H1 (cell line): ENCODE results near the gene GUCY2C. TPM values are rescaled to one million over a fixed set of nuclear protein-coding genes. Genes with fewer than 3 reads are reported as not detected.

Source experiments
- CTCF ChIA-PET: fragments of 300-600 bp; sonication (Branson Sonifier 250); formaldehyde crosslinking; loops from one replicate; lab custom pipeline; 2021; ENCODE audit not compliant: partially characterized antibody; lab: Charles Lee
- POLR2A ChIA-PET: fragments of 300-600 bp; sonication (Branson Sonifier 250); formaldehyde crosslinking; loops from one replicate; lab custom pipeline; 2021; ENCODE audit warnings: inconsistent platforms; ENCODE audit not compliant: partially characterized antibody; lab: Charles Lee
- DNase-seq, 2 experiments: peaks; one replicate each; pipeline versions ENCODE4 v3.0.0 to v3.0.0-alpha.2; 2010 to 2022; ENCODE audit warnings: low spot score in 2 of 2, low read depth in 1 of 2, mixed read lengths in 1 of 2
- FAIRE-seq: peaks from 2 replicates; lab custom pipeline; 2011; peaks lifted over from hg19 to GRCh38; lab: Jason Lieb, UNC
- H2AFZ ChIP-seq: 2 replicates; pipeline ENCODE4 v1.8.1; 2012; ENCODE audit warnings: low read length, inconsistent platforms
- H2AK5ac ChIP-seq: 2 replicates; pipeline ENCODE4 v1.6.1; 2013; ENCODE audit warnings: low read depth, low read length
- H2BK120ac ChIP-seq: replicated peaks from 2 replicates; pipeline ENCODE3; 2013; ENCODE audit warnings: low read depth, low read length, inconsistent platforms
- H2BK12ac ChIP-seq: 2 replicates; pipeline ENCODE4 v1.6.1; 2013; ENCODE audit warnings: low read depth, low read length
- H2BK15ac ChIP-seq: 2 replicates; pipeline ENCODE4 v1.6.1; 2013; ENCODE audit warnings: low read length
- H2BK20ac ChIP-seq: 2 replicates; pipeline ENCODE4 v1.6.1; 2013; ENCODE audit warnings: low read length
- H2BK5ac ChIP-seq: 2 replicates; pipeline ENCODE4 v1.6.1; 2013; ENCODE audit warnings: low read depth, low read length
- H3K14ac ChIP-seq: 2 replicates; pipeline ENCODE4 v1.6.1; 2013; ENCODE audit warnings: inconsistent platforms; ENCODE audit not compliant: insufficient read length
- H3K18ac ChIP-seq: 2 replicates; pipeline ENCODE4 v1.6.1; 2013; ENCODE audit warnings: low read length; ENCODE audit errors: extremely low read depth
- H3K23ac ChIP-seq: 2 replicates; pipeline ENCODE4 v1.6.1; 2013; ENCODE audit warnings: inconsistent platforms; ENCODE audit not compliant: insufficient read length
- H3K23me2 ChIP-seq: 2 replicates; pipeline ENCODE4 v1.6.1; 2013; ENCODE audit warnings: low read depth, low read length
- H3K27ac ChIP-seq: 2 replicates; pipeline ENCODE4 v1.6.1; 2011; ENCODE audit warnings: low read depth, low read length, inconsistent platforms
- H3K27me3 ChIP-seq, 4 experiments: replicated peaks in 1 of 4; 1 replicate in 1 of 4; 2 replicates in 3 of 4; pipeline versions ENCODE4 v1.6.1 to v1.8.1; 2011 to 2013; ENCODE audit warnings: low read length in 3 of 4, mild to moderate bottlenecking in 3 of 4, inconsistent platforms in 2 of 4, mixed read lengths in 2 of 4, moderate library complexity in 1 of 4; ENCODE audit not compliant: control insufficient read depth in 3 of 4, insufficient read depth in 3 of 4; ENCODE audit errors: extremely low read depth in 1 of 4
- H3K36me3 ChIP-seq, 4 experiments: 2 replicates each; pipeline versions ENCODE4 v1.6.1 to v1.8.1; 2011 to 2013; ENCODE audit warnings: mild to moderate bottlenecking in 4 of 4, low read length in 3 of 4, moderate library complexity in 2 of 4, control low read depth in 1 of 4, inconsistent platforms in 1 of 4; ENCODE audit not compliant: insufficient read depth in 4 of 4, control insufficient read depth in 2 of 4
- H3K4ac ChIP-seq: replicated peaks from 2 replicates; pipeline ENCODE3; 2013; ENCODE audit warnings: low read length, low read depth, mixed read lengths, inconsistent platforms; ENCODE audit not compliant: insufficient read length
- H3K4me1 ChIP-seq, 4 experiments: replicated peaks in 1 of 4; 1 replicate in 1 of 4; 2 replicates in 3 of 4; pipeline versions ENCODE4 v1.6.1 to v1.8.1; 2011 to 2013; ENCODE audit warnings: low read length in 3 of 4, inconsistent platforms in 2 of 4, mixed read lengths in 1 of 4; ENCODE audit not compliant: insufficient read depth in 4 of 4, control insufficient read depth in 3 of 4
- H3K4me2 ChIP-seq, 2 experiments: 2 replicates each; pipeline versions ENCODE4 v1.6.1 to v1.8.1; 2011 to 2013; ENCODE audit warnings: low read depth in 2 of 2, low read length in 2 of 2, control low read depth in 1 of 2, inconsistent platforms in 1 of 2, mild to moderate bottlenecking in 1 of 2; ENCODE audit not compliant: insufficient read depth in 1 of 2
- H3K4me3 ChIP-seq, 4 experiments: fragments of 200-600, 300-600 bp in 1 of 4; sonication (generic), shearing (Covaris generic), sonication (Bioruptor Twin) in 1 of 4; 2 replicates each; pipeline versions ENCODE4 v1.5.1 to v1.8.1; 2011 to 2016; ENCODE audit warnings: low read length in 4 of 4, low read depth in 3 of 4, control low read depth in 2 of 4, inconsistent platforms in 2 of 4, mild to moderate bottlenecking in 2 of 4, mixed read lengths in 1 of 4, moderate library complexity in 1 of 4; ENCODE audit not compliant: insufficient read depth in 2 of 4; ENCODE audit errors: extremely low read depth in 1 of 4
- H3K56ac ChIP-seq: replicated peaks from 2 replicates; pipeline ENCODE3; 2013; ENCODE audit warnings: low read depth, mild to moderate bottlenecking, mixed read lengths, low read length, inconsistent platforms; ENCODE audit not compliant: insufficient read length
- H3K79me1 ChIP-seq: 2 replicates; pipeline ENCODE4 v1.6.1; 2013; ENCODE audit warnings: low read depth, low read length, control low read depth
- H3K79me2 ChIP-seq, 2 experiments: 2 replicates each; pipeline versions ENCODE4 v1.6.1 to v1.8.1; 2012 to 2013; ENCODE audit warnings: low read length in 2 of 2, mild to moderate bottlenecking in 2 of 2, inconsistent platforms in 1 of 2; ENCODE audit not compliant: insufficient read depth in 2 of 2, control insufficient read depth in 1 of 2
- H3K9ac ChIP-seq, 4 experiments: replicated peaks in 1 of 4; 1 replicate in 1 of 4; 2 replicates in 3 of 4; pipeline versions ENCODE4 v1.6.1 to v1.8.1; 2011 to 2013; ENCODE audit warnings: low read depth in 3 of 4, low read length in 3 of 4, control low read depth in 2 of 4, mild to moderate bottlenecking in 2 of 4, moderate library complexity in 2 of 4, inconsistent platforms in 1 of 4; ENCODE audit errors: extremely low read depth in 1 of 4
- H3K9me3 ChIP-seq, 2 experiments: 2 replicates each; pipeline versions ENCODE4 v1.6.1 to v1.8.1; 2012 to 2013; ENCODE audit warnings: mild to moderate bottlenecking in 2 of 2, moderate library complexity in 2 of 2, control low read depth in 1 of 2, inconsistent platforms in 1 of 2, low read depth in 1 of 2, low read length in 1 of 2, mixed read lengths in 1 of 2; ENCODE audit not compliant: insufficient read depth in 2 of 2
- H4K20me1 ChIP-seq, 2 experiments: replicated peaks in 1 of 2; 2 replicates each; pipeline versions ENCODE3 to v1.8.1; 2011 to 2013; ENCODE audit warnings: inconsistent platforms in 2 of 2, low read length in 2 of 2, mild to moderate bottlenecking in 1 of 2; ENCODE audit not compliant: insufficient read depth in 2 of 2, control insufficient read depth in 1 of 2
- H4K5ac ChIP-seq: 2 replicates; pipeline ENCODE4 v1.6.1; 2013; ENCODE audit warnings: low read length, low read depth, mixed read lengths, inconsistent platforms; ENCODE audit not compliant: insufficient read length
- H4K8ac ChIP-seq: 2 replicates; pipeline ENCODE4 v1.8.0; 2013; ENCODE audit warnings: mild to moderate bottlenecking, moderate library complexity, low read length, inconsistent platforms; ENCODE audit not compliant: insufficient read depth; ENCODE audit errors: extremely low read depth
- H4K91ac ChIP-seq: replicated peaks from 2 replicates; pipeline ENCODE3; 2013; ENCODE audit warnings: low read length, mixed read lengths, inconsistent platforms; ENCODE audit not compliant: insufficient read length
- CBX8 ChIP-seq: fragments of 300-800, 300-1000 bp; sonication (generic); IDR thresholded peaks from 2 replicates; pipeline ENCODE4 v1.7.1; 2016; ENCODE audit warnings: low read depth, low read length, borderline replicate concordance
- GABPA ChIP-seq: IDR thresholded peaks from 2 replicates; pipeline ENCODE4 v1.6.1; 2011; ENCODE audit warnings: mild to moderate bottlenecking, low read length, moderate library complexity, borderline replicate concordance; ENCODE audit not compliant: insufficient read depth
- JUND ChIP-seq: IDR thresholded peaks from 2 replicates; pipeline ENCODE4 v1.6.1; 2011; ENCODE audit warnings: mild to moderate bottlenecking, improper control_type of control experiment, low read length
- RAD21 ChIP-seq, 2 experiments: IDR thresholded peaks in 1 of 2; conservative IDR thresholded peaks in 1 of 2; 2 replicates each; pipeline ENCODE4 v1.6.1; 2011; ENCODE audit warnings: low read depth in 2 of 2, low read length in 2 of 2, improper control_type of control experiment in 1 of 2, inconsistent platforms in 1 of 2, mild to moderate bottlenecking in 1 of 2, moderate library complexity in 1 of 2
- RFX5 ChIP-seq: IDR thresholded peaks from 2 replicates; pipeline ENCODE4 v1.6.1; 2011; ENCODE audit warnings: low read depth, low read length, improper control_type of control experiment, borderline replicate concordance
- SIN3A ChIP-seq, 2 experiments: IDR thresholded peaks in 1 of 2; conservative IDR thresholded peaks in 1 of 2; 2 replicates each; pipeline ENCODE4 v1.6.1; 2011 to 2012; ENCODE audit warnings: low read length in 2 of 2, improper control_type of control experiment in 1 of 2, low read depth in 1 of 2, mild to moderate bottlenecking in 1 of 2
- YY1 ChIP-seq: IDR thresholded peaks from 2 replicates; pipeline ENCODE4 v1.6.1; 2011; ENCODE audit warnings: low read depth, mild to moderate bottlenecking, low read length
- WGBS, 2 experiments: shearing (Covaris generic) in 1 of 2; methylation state at CpG; one replicate each; pipeline versions ENCODE4 v1.1.6 to v1.1.7; 2013 to 2015; ENCODE audit warnings: low lambda C conversion rate in 2 of 2, mixed read lengths in 2 of 2, inconsistent platforms in 1 of 2, low coverage in 1 of 2, missing lambda C conversion rate in 1 of 2; ENCODE audit not compliant: insufficient replicate concordance in 2 of 2, insufficient coverage in 1 of 2, insufficient read length in 1 of 2; ENCODE audit errors: extremely low coverage in 1 of 2, missing lambda C conversion rate in 1 of 2; 5-methylcytosine and 5-hydroxymethylcytosine counted together
- polyA plus RNA-seq, 7 experiments: library from polyadenylated mRNA; depleted of rRNA in 3 of 7; stranded (reverse) in 5 of 7; unstranded in 2 of 7; fragments of >200 nt in 5 of 7; fragments of 200-250 nt in 2 of 7; gene quantifications; 1 replicate in 5 of 7; 2 replicates in 1 of 7; 4 replicates in 1 of 7; pipeline versions ENCODE4 v1.2.1 to v1.2.3, GENCODE V29; 2011 to 2013; ENCODE audit warnings: missing spikeins in 2 of 7, mixed read lengths in 2 of 7
- total RNA-seq: library from RNA; stranded (reverse); fragmentation: NEBNext Ultra II Directional; extraction: Animal tissue kit (Norgen Biotek cat#: 25700); gene quantifications from 2 replicates; pipeline ENCODE4 v1.2.1, GENCODE V29; 2021
- TF ChIP-seq, protein P1 (sequence below): IDR thresholded peaks from 2 replicates; pipeline ENCODE4 v1.6.1; 2012; ENCODE audit warnings: inconsistent platforms
- TF ChIP-seq, protein P2 (sequence below), 3 experiments: IDR thresholded peaks; 1 replicate in 2 of 3; 2 replicates in 1 of 3; pipeline versions ENCODE4 v1.5.1 to v1.6.1; 2011; ENCODE audit warnings: low read length in 3 of 3, mild to moderate bottlenecking in 3 of 3, inconsistent platforms in 2 of 3, low read depth in 1 of 3, moderate library complexity in 1 of 3; ENCODE audit not compliant: insufficient read depth in 1 of 3; ENCODE audit errors: control extremely low read depth in 1 of 3

The GUCY2C gene
- total and polyA plus RNA-seq, 2 of the 8 experiments (the other 6 are each of a cell fraction or from before 2014, with no cell fraction given) = 1.9 to 3.2 TPM

DNA sequence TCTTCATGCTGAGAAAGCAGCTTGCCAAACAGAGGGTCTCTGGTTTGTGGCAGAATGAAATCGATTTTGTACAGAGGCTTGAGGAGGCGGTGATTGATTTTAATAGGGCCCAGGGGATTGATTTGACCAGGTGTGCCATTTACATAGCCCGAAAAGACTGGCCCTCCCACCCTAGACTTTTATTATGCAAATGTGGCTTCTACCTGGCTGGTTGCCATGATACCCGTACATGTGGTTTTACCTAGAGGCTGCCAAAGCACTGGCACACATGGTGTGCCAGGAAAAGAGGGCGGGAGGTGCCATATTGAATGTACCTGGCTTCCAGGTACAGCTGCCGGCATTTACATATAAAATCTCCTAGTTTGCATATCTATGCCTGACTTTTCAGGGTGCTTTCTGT is 18.0 kb upstream of the GUCY2C start:
- H4K8ac ChIP-seq = no peak overlapping the region
- H3K79me2 ChIP-seq = peaks cover 0 to 28% of the 10 kb centered on the region in 2 experiments; a peak in 2 of 4 replicates
- no peaks in the 10 kb centered on the region for H3K36me3 ChIP-seq
- H3K23me2 ChIP-seq = peaks cover 6% of the 10 kb centered on the region; the same call in 1 of the 2 replicates
- CTCF ChIA-PET = interaction anchor here (0.9 to 2.2 kb wide), 4 partner anchors 10 to 58 kb away, joined by 3 to 8 read pairs (median 4); no protein-coding TSS in a partner anchor
- H3K4me2 ChIP-seq = peak overlapping the region; percentile 58 to 78
- 0 out of 2 replicates have a peak overlapping the region, but pooled peaks have one; percentile 43 for H2AK5ac ChIP-seq
- H3K4me1 ChIP-seq = peaks cover 10 to 36% (median 21%) of the 10 kb centered on the region in 4 experiments
- no peaks in the 10 kb centered on the region for H3K79me1 ChIP-seq
- H2BK120ac ChIP-seq = peak overlapping the region; percentile 89
- H4K5ac ChIP-seq = peak overlapping the region; percentile 81
- peaks cover 0 to 2% of the 10 kb centered on the region in 2 experiments; a peak in 1 of 4 replicates for H3K9me3 ChIP-seq
- no peak overlapping the region for H3K14ac ChIP-seq
- no peak overlapping the region for H3K9ac ChIP-seq
- no peak overlapping the region for H2AFZ ChIP-seq
- no peaks in the 10 kb centered on the region for H3K27me3 ChIP-seq
- H2BK12ac ChIP-seq = 0 out of 2 replicates have a peak overlapping the region, but pooled peaks have one; percentile 18
- WGBS, 2 experiments = 17% methylated on average over 6 of the region's 6 CpGs; no CpG with 5 or more reads in 1 of the 2 experiments
- no peaks in the 10 kb centered on the region for H4K20me1 ChIP-seq
- no peak overlapping the region for H3K23ac ChIP-seq
- peak overlapping the region; percentile 81 for H3K4ac ChIP-seq
- DNase-seq = no peak
- peak overlapping the region in 2 of 4 experiments; percentile 3 to 43; a peak in 3 of 8 replicates for H3K4me3 ChIP-seq
- no peak overlapping the region for H2BK15ac ChIP-seq
- peak overlapping the region; percentile 84 for H3K18ac ChIP-seq
- POLR2A ChIA-PET = interaction anchor here (1.3 to 7.8 kb wide), 6 partner anchors 8 to 60 kb away, joined by 3 to 167 read pairs (median 24); partner anchors contain the start of gene GUCY2C
- peak; percentile 93 for FAIRE-seq
- H2BK5ac ChIP-seq = peak overlapping the region; percentile 55; the same call in 1 of the 2 replicates
- peak overlapping the region; percentile 72 for H3K27ac ChIP-seq
- peak overlapping the region; percentile 86; the same call in 1 of the 2 replicates for H2BK20ac ChIP-seq
- H3K56ac ChIP-seq = no peak overlapping the region
- H4K91ac ChIP-seq = no peak overlapping the region
- TF ChIP-seq RAD21 (IDR thresholded peaks at IDR 0.05 in 1 of 2, conservative IDR thresholded peaks at IDR 0.05 in 1 of 2; ENCODE audit: low read depth in 2 of 2, low read length in 2 of 2) = no peak
- no peak for TF ChIP-seq CBX8
- TF ChIP-seq YY1 = peak; percentile 85
- TF ChIP-seq, protein P1, sequence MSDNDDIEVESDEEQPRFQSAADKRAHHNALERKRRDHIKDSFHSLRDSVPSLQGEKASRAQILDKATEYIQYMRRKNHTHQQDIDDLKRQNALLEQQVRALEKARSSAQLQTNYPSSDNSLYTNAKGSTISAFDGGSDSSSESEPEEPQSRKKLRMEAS = peak; percentile 55
- TF ChIP-seq, protein P2, sequence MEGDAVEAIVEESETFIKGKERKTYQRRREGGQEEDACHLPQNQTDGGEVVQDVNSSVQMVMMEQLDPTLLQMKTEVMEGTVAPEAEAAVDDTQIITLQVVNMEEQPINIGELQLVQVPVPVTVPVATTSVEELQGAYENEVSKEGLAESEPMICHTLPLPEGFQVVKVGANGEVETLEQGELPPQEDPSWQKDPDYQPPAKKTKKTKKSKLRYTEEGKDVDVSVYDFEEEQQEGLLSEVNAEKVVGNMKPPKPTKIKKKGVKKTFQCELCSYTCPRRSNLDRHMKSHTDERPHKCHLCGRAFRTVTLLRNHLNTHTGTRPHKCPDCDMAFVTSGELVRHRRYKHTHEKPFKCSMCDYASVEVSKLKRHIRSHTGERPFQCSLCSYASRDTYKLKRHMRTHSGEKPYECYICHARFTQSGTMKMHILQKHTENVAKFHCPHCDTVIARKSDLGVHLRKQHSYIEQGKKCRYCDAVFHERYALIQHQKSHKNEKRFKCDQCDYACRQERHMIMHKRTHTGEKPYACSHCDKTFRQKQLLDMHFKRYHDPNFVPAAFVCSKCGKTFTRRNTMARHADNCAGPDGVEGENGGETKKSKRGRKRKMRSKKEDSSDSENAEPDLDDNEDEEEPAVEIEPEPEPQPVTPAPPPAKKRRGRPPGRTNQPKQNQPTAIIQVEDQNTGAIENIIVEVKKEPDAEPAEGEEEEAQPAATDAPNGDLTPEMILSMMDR (IDR thresholded peaks at IDR 0.05; ENCODE audit: control extremely low read depth in 1 of 3, insufficient read depth in 1 of 3, low read depth in 1 of 3, low read length in 3 of 3) = no peak
- no peak for TF ChIP-seq GABPA
- TF ChIP-seq SIN3A (conservative IDR thresholded peaks at IDR 0.05 in 1 of 2, IDR thresholded peaks at IDR 0.05 in 1 of 2; ENCODE audit: low read depth in 1 of 2, low read length in 2 of 2) = peak in 1 of 2 experiments; percentile 79; a peak in 1 of 4 replicates
- TF ChIP-seq RFX5 = no peak
- no peak for TF ChIP-seq JUND
